Adrenal gland (tissue), 5 donors: ENCODE data around the gene KIAA0753.

ENCODE experiments used
- CTCF ChIP-seq, 6 experiments: fragments of 450-650 bp in 4 of 6; fragments of 200-600 bp in 2 of 6; sonication (generic) in 1 of 6; IDR thresholded peaks; 1 replicate in 5 of 6; 2 replicates in 1 of 6; pipeline versions ENCODE4 v1.5.1 to v1.8.0; 2016 to 2021; ENCODE audit warnings: antibody characterized with exemption in 6 of 6, mild to moderate bottlenecking in 2 of 6, moderate library complexity in 1 of 6
- POLR2A ChIP-seq, 2 donors: fragments of 450-650 bp; IDR thresholded peaks; one replicate each; pipeline ENCODE4 v1.6.1; 2017; ENCODE audit warnings: antibody characterized with exemption in 2 of 2, mild to moderate bottlenecking in 2 of 2, moderate library complexity in 1 of 2
- donor health status: DM: no; HTN: no; CAD: no.

GRCh38 chr17:6681671-6682070 lies 41.2 kb upstream of the KIAA0753 start:
- TF ChIP-seq CTCF (IDR thresholded peaks at IDR 0.05) = no peak
- TF ChIP-seq POLR2A (IDR thresholded peaks at IDR 0.05) = no peak
